Measurements from ENCODE around the gene PADI1.

PADI1 gene

DNA sequence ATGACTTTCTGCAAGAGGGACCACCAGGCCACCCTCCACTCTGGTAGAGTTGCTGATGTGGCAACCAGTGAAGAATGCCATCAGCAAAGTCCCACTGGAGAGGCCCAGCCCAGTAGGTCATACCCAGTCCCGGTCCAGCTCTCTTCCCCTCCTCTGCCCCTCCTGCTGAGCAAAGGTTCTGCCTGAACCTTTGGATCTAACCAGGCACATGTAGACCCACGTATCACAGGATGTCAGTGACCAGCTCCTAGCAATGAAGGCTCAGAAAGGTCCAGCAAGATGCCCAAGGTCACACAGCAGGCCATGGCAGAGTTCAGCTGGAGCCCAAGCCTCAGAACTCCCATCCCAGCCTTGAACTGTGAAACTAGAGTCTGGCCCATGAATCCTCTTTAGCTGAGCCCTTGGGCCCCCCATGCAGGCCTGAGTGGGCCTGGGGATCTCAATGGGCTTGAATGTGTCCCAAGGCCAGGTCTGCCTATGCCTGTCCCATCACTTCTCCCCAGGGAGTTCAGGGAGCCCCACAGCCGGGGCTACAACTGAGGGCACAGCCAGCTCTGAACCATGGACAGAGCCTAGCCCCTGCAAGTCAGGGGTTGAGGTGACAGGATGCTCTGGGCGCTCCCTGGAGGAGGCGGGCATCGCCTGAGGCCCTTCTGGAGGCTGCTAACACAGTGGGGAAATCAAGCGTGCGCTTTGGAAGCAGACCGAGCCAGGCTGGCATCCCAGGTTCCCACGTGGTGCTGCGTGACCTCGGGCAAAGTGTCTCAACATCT lies 21.4 kb upstream of the PADI1 start:
- no peak for DNase-seq (ENCODE audit: low read depth in 2 of 2)

DNA sequence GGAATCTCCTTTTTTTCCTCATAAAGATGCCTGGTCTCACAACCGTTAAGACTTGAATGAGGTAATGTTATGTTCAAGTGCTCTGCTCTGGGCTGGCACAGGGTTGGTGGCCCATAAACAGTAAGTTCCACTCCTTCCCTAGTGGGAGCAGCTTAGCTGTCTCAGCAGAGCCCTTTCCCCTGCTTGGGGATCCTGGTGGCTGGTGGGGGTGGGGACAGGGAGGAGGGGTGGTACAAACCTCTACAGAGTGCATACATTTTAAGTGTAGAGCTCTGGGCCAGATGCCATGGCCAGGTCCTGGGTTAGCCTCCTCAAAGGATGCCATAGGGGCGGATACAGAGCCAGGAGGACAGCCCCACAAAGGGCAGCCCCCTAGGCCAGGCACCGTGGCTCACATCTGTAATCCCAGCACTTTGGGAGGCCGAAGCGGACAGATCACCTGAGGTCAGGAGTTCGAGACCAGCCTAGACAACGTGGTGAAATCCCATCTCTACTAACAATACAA lies 20.7 kb upstream of the PADI1 start:
- no peak for DNase-seq (ENCODE audit: low read depth in 2 of 2)

GRCh38 chr1:17184822-17185484 lies 20.0 kb upstream of the PADI1 start:
- no peak for DNase-seq (ENCODE audit: low read depth in 2 of 2)

- no peak for DNase-seq (ENCODE audit: low read depth in 2 of 2)
Observed at GRCh38 chr1:17185485-17185860, 19.5 kb upstream of the PADI1 start.

GRCh38 chr1:17186216-17186909 lies 18.6 kb upstream of the PADI1 start:
- DNase-seq (ENCODE audit: low read depth in 2 of 2) = no peak

GRCh38 chr1:17187051-17187450 lies 17.9 kb upstream of the PADI1 start:
- no peak for DNase-seq (ENCODE audit: low read depth in 2 of 2)

DNA sequence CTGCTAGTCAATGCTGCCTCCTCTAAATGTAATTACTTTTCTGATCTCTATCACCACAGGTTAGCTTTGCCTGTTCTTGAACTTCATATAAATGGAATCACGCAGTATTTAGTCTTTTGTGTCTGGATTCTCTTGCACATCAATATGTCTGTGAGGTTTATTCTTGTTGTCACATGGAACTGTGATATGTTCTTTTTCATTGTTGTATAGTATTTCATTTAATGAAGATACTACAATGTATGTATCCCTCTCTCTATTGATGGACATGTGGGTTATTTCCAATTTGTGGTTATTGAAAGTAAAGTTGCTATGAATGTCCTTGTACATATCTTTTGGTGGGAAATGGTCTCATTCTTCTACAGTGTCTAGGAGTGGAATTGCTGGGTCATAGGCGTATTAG lies 16.7 kb upstream of the PADI1 start:
- DNase-seq (ENCODE audit: low read depth in 2 of 2) = no peak

DNA sequence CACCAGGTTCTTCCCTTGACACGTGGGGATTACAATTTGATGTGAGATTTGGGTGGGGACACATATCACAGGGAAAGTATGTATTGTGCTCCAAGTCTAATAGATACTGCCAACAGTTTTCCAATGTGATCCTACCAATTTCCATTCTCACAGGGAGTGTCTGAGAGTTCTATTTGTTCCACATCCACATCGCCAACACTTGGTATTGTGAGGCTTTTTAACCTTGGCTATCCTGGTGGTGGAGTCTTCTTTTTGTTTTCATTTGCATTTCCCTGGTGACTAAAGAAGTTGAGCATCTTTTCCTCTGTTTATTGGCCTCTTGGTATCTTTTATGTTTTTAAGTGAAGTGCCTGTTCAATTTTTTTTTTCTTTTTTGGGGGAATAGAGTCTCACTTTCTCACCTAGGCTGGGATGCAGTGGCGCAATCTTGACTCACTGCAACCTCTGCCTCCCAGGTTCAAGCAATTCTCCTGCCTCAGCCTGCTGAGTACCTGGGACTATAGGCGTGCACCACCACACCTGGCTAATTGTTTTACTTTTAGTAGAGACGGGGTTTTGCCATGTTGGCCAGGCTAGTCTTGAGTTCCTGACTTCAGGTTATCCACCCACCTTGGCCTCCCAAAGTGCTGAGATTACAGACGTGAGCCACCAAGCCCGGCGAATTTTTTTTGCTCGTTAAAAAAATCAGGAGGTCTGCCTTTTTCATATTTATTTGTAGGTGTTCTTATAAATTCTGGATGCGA lies 15.9 kb upstream of the PADI1 start:
- DNase-seq (ENCODE audit: low read depth in 2 of 2) = no peak

DNA sequence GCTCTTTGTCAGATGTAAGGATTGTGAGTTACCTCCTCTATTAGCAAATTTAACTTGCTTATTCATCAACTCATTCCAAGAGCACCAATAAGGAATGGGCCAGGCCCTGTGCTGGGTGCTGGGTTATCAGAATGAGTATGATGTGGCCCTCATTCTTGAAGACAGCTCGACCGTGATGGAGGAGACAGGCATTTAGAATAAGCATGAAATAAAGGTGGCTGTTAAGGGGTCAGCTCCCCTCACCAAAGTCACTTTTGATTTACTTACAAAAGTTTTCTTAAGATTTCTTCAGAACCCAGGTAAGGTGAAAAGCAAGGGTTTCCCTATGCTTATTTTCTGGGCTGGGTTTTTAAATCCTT lies 15.3 kb upstream of the PADI1 start:
- no peak for DNase-seq (ENCODE audit: low read depth in 2 of 2)

DNA sequence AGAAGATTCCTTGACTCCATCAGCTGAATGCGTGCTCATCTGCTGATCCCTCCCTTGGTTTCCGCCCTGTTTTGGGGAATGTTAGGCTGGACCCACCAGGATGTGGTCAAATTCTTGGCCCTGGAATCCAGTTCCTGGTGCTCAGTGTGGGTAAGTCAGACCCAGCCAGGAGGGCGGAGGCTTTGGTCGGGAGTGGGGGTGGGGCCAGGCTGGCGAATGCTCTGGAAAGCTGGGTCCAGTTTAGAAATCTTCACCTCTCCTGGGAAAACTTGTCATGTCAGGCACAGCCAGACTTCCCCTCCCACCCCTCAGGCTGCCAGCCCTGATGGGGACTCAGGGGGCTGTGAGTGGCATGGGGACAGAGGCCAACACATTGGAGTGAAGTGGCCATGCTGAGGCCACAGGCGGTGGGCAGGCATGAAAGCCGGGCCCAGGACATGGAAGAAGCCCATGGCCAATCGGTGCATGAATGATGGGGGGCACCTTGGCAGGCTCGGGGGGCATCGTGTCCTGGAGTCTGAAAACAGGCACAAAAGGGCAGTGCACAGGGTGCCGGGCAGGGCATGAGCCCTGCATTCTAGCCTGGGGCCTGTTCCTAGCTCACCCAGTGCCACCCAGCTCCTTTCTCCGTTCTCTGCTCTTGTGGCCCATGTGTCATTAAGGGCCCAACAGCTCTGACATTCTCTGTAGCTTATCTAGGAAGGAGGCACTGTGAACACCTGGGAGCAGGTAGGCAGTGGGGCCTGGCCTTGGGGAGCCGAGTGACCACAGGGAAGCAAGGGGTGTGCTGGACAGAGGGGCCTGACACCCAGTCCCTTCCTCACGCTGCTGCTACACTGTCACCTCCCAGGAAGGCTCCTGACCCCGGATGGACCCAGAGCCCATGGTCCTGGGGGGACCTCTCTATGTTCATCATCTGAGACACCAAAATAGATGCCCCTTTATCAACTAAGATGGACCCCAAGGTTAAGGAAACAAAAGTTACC lies 14.6 kb upstream of the PADI1 start:
- no peak for DNase-seq (ENCODE audit: low read depth in 2 of 2)

- DNase-seq (ENCODE audit: low read depth in 2 of 2) = no peak
Observed at GRCh38 chr1:17191990-17192242, 13.0 kb upstream of the PADI1 start.

DNA sequence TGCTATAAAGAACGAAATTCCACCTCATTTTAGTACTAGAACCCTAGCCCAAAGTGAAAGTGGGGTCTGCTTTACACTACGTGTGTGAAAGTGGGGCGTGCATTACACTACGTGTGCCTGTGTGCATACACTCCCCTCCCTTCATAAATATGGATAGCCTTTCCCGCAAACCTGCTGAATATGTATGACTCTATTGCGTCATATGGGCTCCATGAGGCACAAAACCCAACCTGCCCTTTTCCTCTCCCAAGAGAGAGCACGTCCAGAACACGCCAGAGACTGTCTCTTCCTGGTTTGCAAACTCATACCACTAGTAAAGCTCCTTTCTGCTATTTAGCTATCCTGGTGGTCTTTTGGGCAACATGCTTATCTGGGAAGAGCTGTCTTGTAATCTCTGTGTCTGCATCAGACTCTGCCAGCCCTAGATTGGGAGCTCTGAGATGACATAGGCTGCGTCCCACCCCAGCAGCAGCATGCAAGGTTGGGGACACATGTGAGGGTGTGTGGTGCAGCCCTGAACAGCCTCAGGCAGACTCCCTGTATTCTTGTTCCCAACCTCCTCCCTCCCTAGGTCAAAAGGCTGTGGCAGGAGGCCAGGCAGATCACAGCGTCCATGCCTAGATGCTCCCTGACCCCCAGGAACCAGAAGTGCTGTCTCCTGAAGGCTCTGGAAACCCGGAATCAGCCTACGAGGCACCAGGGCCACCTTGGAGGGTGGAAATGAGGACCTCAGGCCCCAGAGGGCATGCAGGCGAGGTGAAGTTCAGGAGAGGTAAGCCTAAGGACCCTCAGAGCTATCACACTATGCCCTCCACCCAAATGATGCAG lies 12.3 kb upstream of the PADI1 start:
- no peak for DNase-seq (ENCODE audit: low read depth in 2 of 2)

GRCh38 chr1:17193222-17194132 lies 11.5 kb upstream of the PADI1 start:
- no peak for DNase-seq (ENCODE audit: low read depth in 2 of 2)

- no peak for DNase-seq (ENCODE audit: low read depth in 2 of 2)
Observed at GRCh38 chr1:17194133-17194475, 10.8 kb upstream of the PADI1 start.

- no peak for DNase-seq (ENCODE audit: low read depth in 2 of 2)
Observed at GRCh38 chr1:17194615-17195528, 10.1 kb upstream of the PADI1 start.

DNA sequence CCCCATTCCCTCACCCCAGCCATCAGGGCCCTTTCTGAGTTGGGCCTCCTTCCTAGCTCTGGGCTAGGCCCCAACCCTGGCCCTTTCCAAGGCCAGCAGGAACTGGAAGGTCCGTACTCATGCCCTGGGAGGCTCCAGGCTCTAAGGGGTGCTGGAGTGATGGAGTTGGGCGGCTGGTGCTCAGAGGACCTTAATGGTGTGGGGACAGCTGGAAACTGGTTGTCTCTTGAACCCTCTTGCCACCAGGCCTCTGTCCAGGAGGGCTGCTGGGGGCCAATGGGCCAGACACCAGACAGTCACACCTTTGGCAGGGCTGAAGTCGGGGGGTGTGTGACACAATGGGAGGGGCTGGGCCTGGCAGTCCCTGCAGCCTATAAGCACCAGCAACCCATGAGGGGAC lies 9.2 kb upstream of the PADI1 start:
- no peak for DNase-seq (ENCODE audit: low read depth in 2 of 2)

- DNase-seq (ENCODE audit: low read depth in 2 of 2) = no peak
Observed at GRCh38 chr1:17196496-17197185, 8.3 kb upstream of the PADI1 start.

- no peak for DNase-seq (ENCODE audit: low read depth in 2 of 2)
Observed at GRCh38 chr1:17197696-17198095, 7.2 kb upstream of the PADI1 start.

Data from stimulated activated CD4-positive, alpha-beta T cell treated with anti-CD3 and anti-CD28 coated beads, Interleukin-1b, Interleukin-23, amount 100 ng/mL, for 1 hour (primary cell).